ENCODE data around the gene PTBP1. TPM values are rescaled to one million over a fixed set of nuclear protein-coding genes. Genes with fewer than 3 reads are reported as not detected.
A peak's percentile ranks its signal among the peaks of the same experiment; 100 is the strongest.

The PTBP1 gene
- total and polyA plus RNA-seq, 2 of the 13 experiments (the other 11 are each of a cell fraction or from before 2014, with no cell fraction given): 195 to 288 TPM

DNA sequence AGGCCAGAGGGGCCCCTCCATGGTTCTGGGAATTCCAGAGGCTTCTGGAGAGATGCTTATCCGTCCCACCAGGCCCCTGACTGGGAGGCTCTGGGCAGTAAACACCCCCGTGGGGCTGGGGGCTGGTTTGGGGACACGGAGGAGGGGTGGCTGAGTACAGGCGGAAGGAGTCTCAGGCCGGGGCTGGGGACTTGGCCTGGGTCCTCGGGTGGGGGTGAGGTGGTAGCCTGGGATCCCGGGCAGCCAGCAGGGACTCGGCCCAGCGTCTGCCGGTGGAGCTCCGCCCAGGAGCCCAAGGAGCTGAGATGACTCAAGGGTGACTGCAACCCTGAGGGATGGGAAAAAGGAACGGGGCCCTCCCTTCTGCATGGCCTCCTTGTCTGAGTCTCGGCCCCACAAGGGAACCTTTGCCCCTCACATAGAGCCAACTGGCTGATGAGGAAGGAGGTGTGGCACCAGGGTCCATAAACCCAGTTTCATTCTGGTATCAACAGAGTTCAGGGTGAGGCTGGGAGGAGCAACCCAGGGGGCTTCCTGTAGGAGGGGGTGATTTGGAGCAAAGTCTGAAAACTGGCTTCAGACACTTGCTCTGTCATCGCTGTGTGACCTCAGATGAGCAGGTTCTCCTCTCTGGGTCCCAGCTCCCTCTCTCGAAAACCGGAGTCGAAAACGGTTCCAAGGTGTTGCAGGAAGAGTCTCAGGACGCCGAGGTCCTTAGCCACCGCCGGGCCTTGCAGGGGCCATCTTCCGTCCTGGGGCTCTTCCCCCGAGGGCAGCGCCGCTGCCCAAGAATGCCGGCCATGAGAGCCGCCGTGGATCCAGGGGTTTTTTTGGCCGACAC lies 45.5 kb upstream of the PTBP1 start (continued):
- TF ChIP-seq MATR3 (CRISPR knock-in tag; IDR thresholded peaks at IDR 0.05) (no peak), EEA1 (CRISPR knock-in tag; IDR thresholded peaks at IDR 0.05; ENCODE audit: borderline replicate concordance) (no peak), MAFG (CRISPR knock-in tag; IDR thresholded peaks at IDR 0.05) (no peak), FUBP1 (CRISPR knock-in tag; IDR thresholded peaks at IDR 0.05; ENCODE audit: borderline replicate concordance) (no peak), SETDB1 (CRISPR knock-in tag; IDR thresholded peaks at IDR 0.05; ENCODE audit: borderline replicate concordance) (no peak), MIER2 (CRISPR knock-in tag; IDR thresholded peaks at IDR 0.05) (no peak), ARID2 (CRISPR knock-in tag; IDR thresholded peaks at IDR 0.05; ENCODE audit: borderline replicate concordance) (no peak), CBFB (CRISPR knock-in tag; IDR thresholded peaks at IDR 0.05) (no peak)

GRCh38 chr19:752652-753517 lies 44.4 kb upstream of the PTBP1 start:
- Histone ChIP-seq H3K9me3 (ENCODE audit: low read length) (no peaks in the 10 kb centered on the region), H4K20me1 (ENCODE audit: insufficient read depth, low read length) (no peaks in the 10 kb centered on the region), H3K36me3 (replicated peaks in 1 of 2; ENCODE audit: control insufficient read depth in 1 of 2, insufficient read depth in 2 of 2, low read length in 2 of 2) (no peaks in the 10 kb centered on the region; a peak in 1 of 5 replicates), H3K27me3 (ENCODE audit: control insufficient read depth in 1 of 2, insufficient read depth in 2 of 2, low read length in 2 of 2) (no peaks in the 10 kb centered on the region), H3K79me2 (ENCODE audit: insufficient read depth, low read length) (no peaks in the 10 kb centered on the region), H3K27ac (ENCODE audit: extremely low read length, insufficient read depth, low read length) (peak overlapping the region; percentile 46), H3K4me3 (replicated peaks in 1 of 3; ENCODE audit: insufficient read depth in 1 of 3, low read depth in 2 of 3, low read length in 3 of 3) (peak overlapping the region in 2 of 3 experiments; percentile 33 to 66; a peak in 4 of 6 replicates), H3K9ac (ENCODE audit: insufficient read depth, low read depth, low read length) (no peak overlapping the region), H2AFZ (ENCODE audit: low read length) (no peak overlapping the region), H3K4me2 (ENCODE audit: low read depth, low read length) (peak overlapping the region; percentile 85), H3K4me1 (ENCODE audit: insufficient read depth, low read length) (peaks cover 45% of the 10 kb centered on the region)
- WGBS (ENCODE audit: low lambda C conversion rate): 14% methylated on average over 15 of the region's 39 CpGs
- ATAC-seq (peak; percentile 76), DNase-seq (ENCODE audit: low spot score) (peak; percentile 92), FAIRE-seq (peak; percentile 47)
- ChIA-PET POLR2A (interaction anchor here (0.5 to 5.2 kb wide), 17 partner anchors 13 to 273 kb away, joined by 3 to 81 read pairs (median 4); partner anchors contain the start of genes CDC34, PALM, PTBP1 and RNF126), CTCF (ENCODE audit: low intra/inter-chr PET ratio, low total read pairs) (no interaction called here)
- no TSS peak for BruUV-seq (replicated peaks)
- intact Hi-C loops (cut with micrococcal nuclease; ENCODE audit: unreplicated experiment): loop anchor here (2.0 kb wide), 1 partner anchor 14 kb away; no protein-coding TSS in a partner anchor
- in situ Hi-C loops (cut with HindIII; ENCODE audit: extremely low pct_ligation_motif_present, low pct_unique_long_range_greater_than_20kb): no loop called here
- TF ChIP-seq EP300 (IDR thresholded peaks at IDR 0.05; ENCODE audit: low read depth in 2 of 2, low read length in 2 of 2): peak in 1 of 2 experiments; percentile 54; a peak in 1 of 4 replicates
- TF ChIP-seq EP300 (CRISPR knock-in tag; IDR thresholded peaks at IDR 0.05; ENCODE audit: borderline replicate concordance): peak; percentile 67
- 0 out of 2 replicates have a peak, but pooled peaks have one; percentile 17 for TF ChIP-seq FOXK1 (CRISPR knock-in tag; IDR thresholded peaks at IDR 0.05; ENCODE audit: borderline replicate concordance, low read depth)
- TF ChIP-seq, protein P1, sequence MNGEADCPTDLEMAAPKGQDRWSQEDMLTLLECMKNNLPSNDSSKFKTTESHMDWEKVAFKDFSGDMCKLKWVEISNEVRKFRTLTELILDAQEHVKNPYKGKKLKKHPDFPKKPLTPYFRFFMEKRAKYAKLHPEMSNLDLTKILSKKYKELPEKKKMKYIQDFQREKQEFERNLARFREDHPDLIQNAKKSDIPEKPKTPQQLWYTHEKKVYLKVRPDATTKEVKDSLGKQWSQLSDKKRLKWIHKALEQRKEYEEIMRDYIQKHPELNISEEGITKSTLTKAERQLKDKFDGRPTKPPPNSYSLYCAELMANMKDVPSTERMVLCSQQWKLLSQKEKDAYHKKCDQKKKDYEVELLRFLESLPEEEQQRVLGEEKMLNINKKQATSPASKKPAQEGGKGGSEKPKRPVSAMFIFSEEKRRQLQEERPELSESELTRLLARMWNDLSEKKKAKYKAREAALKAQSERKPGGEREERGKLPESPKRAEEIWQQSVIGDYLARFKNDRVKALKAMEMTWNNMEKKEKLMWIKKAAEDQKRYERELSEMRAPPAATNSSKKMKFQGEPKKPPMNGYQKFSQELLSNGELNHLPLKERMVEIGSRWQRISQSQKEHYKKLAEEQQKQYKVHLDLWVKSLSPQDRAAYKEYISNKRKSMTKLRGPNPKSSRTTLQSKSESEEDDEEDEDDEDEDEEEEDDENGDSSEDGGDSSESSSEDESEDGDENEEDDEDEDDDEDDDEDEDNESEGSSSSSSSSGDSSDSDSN (CRISPR knock-in tag; IDR thresholded peaks at IDR 0.05): peak; percentile 36; the same call in 1 of the 2 replicates
- TF ChIP-seq KDM6A (CRISPR knock-in tag; IDR thresholded peaks at IDR 0.05; ENCODE audit: low read depth): peak; percentile 41; the same call in 1 of the 2 replicates
- TF ChIP-seq ZNF136 (CRISPR knock-in tag; IDR thresholded peaks at IDR 0.05; ENCODE audit: low read depth): no peak
- 0 out of 2 replicates have a peak, but pooled peaks have one; percentile 64 for TF ChIP-seq ZMYM3 (CRISPR knock-in tag; IDR thresholded peaks at IDR 0.05)
- 0 out of 2 replicates have a peak, but pooled peaks have one; percentile 46 for TF ChIP-seq SNAPC2 (CRISPR knock-in tag; IDR thresholded peaks at IDR 0.05)
- TF ChIP-seq HOXD1 (CRISPR knock-in tag; IDR thresholded peaks at IDR 0.05): 0 out of 2 replicates have a peak, but pooled peaks have one; percentile 33
